Neutrophil (primary cell): ENCODE results near the gene CCDC185.

Experiments
- H3K27ac ChIP-seq: fragments of 200-600 bp; sonication (generic); 2 replicates; pipeline ENCODE4 v1.5.1; 2016; ENCODE audit warnings: mild to moderate bottlenecking, moderate library complexity
- H3K27me3 ChIP-seq: fragments of 200-600 bp; sonication (generic); 2 replicates; pipeline ENCODE4 v1.6.0; 2016; ENCODE audit warnings: mild to moderate bottlenecking
- H3K36me3 ChIP-seq: fragments of 200-600 bp; sonication (generic); 2 replicates; pipeline ENCODE4 v1.5.1; 2017
- H3K4me1 ChIP-seq, 2 experiments: fragments of 200-600 bp in 1 of 2; sonication (generic) in 1 of 2; 1 replicate in 1 of 2; 2 replicates in 1 of 2; pipeline versions ENCODE4 v1.5.1 to v1.6.1; 2013 to 2016; ENCODE audit warnings: low read depth in 1 of 2, low read length in 1 of 2, mild to moderate bottlenecking in 1 of 2, moderate library complexity in 1 of 2; ENCODE audit not compliant: control insufficient read depth in 1 of 2, insufficient read depth in 1 of 2
- H3K4me3 ChIP-seq, 2 experiments: fragments of 200-600 bp in 1 of 2; sonication (generic) in 1 of 2; 1 replicate in 1 of 2; 2 replicates in 1 of 2; pipeline ENCODE4 v1.5.1; 2013 to 2016; ENCODE audit warnings: low read depth in 1 of 2, low read length in 1 of 2, mild to moderate bottlenecking in 1 of 2, moderate library complexity in 1 of 2
- H3K9me3 ChIP-seq: fragments of 200-600 bp; sonication (generic); 2 replicates; pipeline ENCODE4 v1.5.1; 2016
- CTCF ChIP-seq: fragments of 200-600 bp; sonication (generic); IDR thresholded peaks from 2 replicates; pipeline ENCODE4 v1.5.1; 2016; ENCODE audit warnings: antibody characterized with exemption

CCDC185 gene

GRCh38 chr1:223393275-223394214 lies at the start of gene CCDC185:
Gene CCDC185, plus strand, starts transcription at chr1:223393415. Its CDS starts 61 bp downstream, at chr1:223393476.
- no peak within 1 kb of the TSS for H3K4me3 ChIP-seq
- H3K9me3 ChIP-seq = no peaks in the 10 kb centered on the region
- no peak within 1 kb of the TSS for H3K27ac ChIP-seq
- no peaks in the 10 kb centered on the region for H3K4me1 ChIP-seq
- TF ChIP-seq CTCF = no peak
- peaks cover 67% of the 10 kb centered on the region for H3K27me3 ChIP-seq
- no peaks in the 10 kb centered on the region for H3K36me3 ChIP-seq

- H3K4me1 ChIP-seq = no peaks in the 10 kb centered on the region
- H3K9me3 ChIP-seq = no peaks in the 10 kb centered on the region
- no peaks in the 10 kb centered on the region for H3K36me3 ChIP-seq
- H3K27ac ChIP-seq = no peak overlapping the region
- no peak overlapping the region for H3K4me3 ChIP-seq
- no peak for TF ChIP-seq CTCF
- H3K27me3 ChIP-seq = no peaks in the 10 kb centered on the region
Observed at GRCh38 chr1:223343692-223344091, 49.5 kb upstream of the CCDC185 start.

GRCh38 chr1:223344491-223344890 lies 48.7 kb upstream of the CCDC185 start:
- no peak overlapping the region for H3K4me3 ChIP-seq
- no peaks in the 10 kb centered on the region for H3K9me3 ChIP-seq
- no peak for TF ChIP-seq CTCF
- no peaks in the 10 kb centered on the region for H3K4me1 ChIP-seq
- no peaks in the 10 kb centered on the region for H3K36me3 ChIP-seq
- no peak overlapping the region for H3K27ac ChIP-seq
- H3K27me3 ChIP-seq = no peaks in the 10 kb centered on the region

- Histone ChIP-seq H3K27me3 (no peaks in the 10 kb centered on the region), H3K27ac (no peak overlapping the region), H3K4me3 (no peak overlapping the region), H3K4me1 (no peaks in the 10 kb centered on the region), H3K9me3 (no peaks in the 10 kb centered on the region), H3K36me3 (no peaks in the 10 kb centered on the region)
- TF ChIP-seq CTCF = no peak
Observed at GRCh38 chr1:223345720-223346119, 47.5 kb upstream of the CCDC185 start.

GRCh38 chr1:223346311-223346710 lies 46.9 kb upstream of the CCDC185 start:
- Histone ChIP-seq H3K27ac (no peak overlapping the region), H3K4me3 (no peak overlapping the region), H3K27me3 (peaks cover 3% of the 10 kb centered on the region), H3K9me3 (no peaks in the 10 kb centered on the region), H3K36me3 (no peaks in the 10 kb centered on the region), H3K4me1 (no peaks in the 10 kb centered on the region)
- no peak for TF ChIP-seq CTCF
